AG10803 (cell line): ENCODE results near the gene GNAI2.

Experiments
- DNase-seq: peaks from one replicate; pipeline ENCODE4 v3.0.0; 2010; ENCODE audit warnings: low read depth
- H3K4me3 ChIP-seq: 2 replicates; pipeline ENCODE4 v1.5.1; 2011; ENCODE audit warnings: mild to moderate bottlenecking, low read length, control low read depth
- CTCF ChIP-seq: conservative IDR thresholded peaks from 2 replicates; pipeline ENCODE4 v1.5.1; 2011; ENCODE audit warnings: mild to moderate bottlenecking, low read length, control low read depth, inconsistent platforms

The GNAI2 gene

GRCh38 chr3:50212502-50212901, 23.5 kb upstream of the GNAI2 start:
- DNase-seq = no peak
- TF ChIP-seq CTCF = peak; percentile 20
- H3K4me3 ChIP-seq = no peak overlapping the region

- no peak for TF ChIP-seq CTCF
- DNase-seq = no peak
Measured at GRCh38 chr3:50212971-50213370, 23.0 kb upstream of the GNAI2 start.

GRCh38 chr3:50213373-50213772, 22.6 kb upstream of the GNAI2 start:
- DNase-seq = no peak
- H3K4me3 ChIP-seq = no peak overlapping the region
- no peak for TF ChIP-seq CTCF

More at GRCh38 chr3:50212971-50213370, 23.0 kb upstream of the GNAI2 start:
- no peak overlapping the region for H3K4me3 ChIP-seq

GRCh38 chr3:50214824-50215223, 21.2 kb upstream of the GNAI2 start:
- no peak for TF ChIP-seq CTCF
- H3K4me3 ChIP-seq = no peak overlapping the region
- DNase-seq = no peak

- TF ChIP-seq CTCF = no peak
- no peak for DNase-seq
- no peak overlapping the region for H3K4me3 ChIP-seq
Measured at GRCh38 chr3:50215529-50215928, 20.5 kb upstream of the GNAI2 start.

GRCh38 chr3:50217681-50218080, 18.3 kb upstream of the GNAI2 start:
- DNase-seq = no peak
- H3K4me3 ChIP-seq = no peak overlapping the region
- no peak for TF ChIP-seq CTCF

- no peak for DNase-seq
- no peak for TF ChIP-seq CTCF
- no peak overlapping the region for H3K4me3 ChIP-seq
Measured at GRCh38 chr3:50218448-50218847, 17.6 kb upstream of the GNAI2 start.
